Body of pancreas (tissue), 4 donors: ENCODE results near the gene PTH1R. TPM values are rescaled to one million over a fixed set of nuclear protein-coding genes. Genes with fewer than 3 reads are reported as not detected.
A peak's percentile ranks its signal among the peaks of the same experiment; 100 is the strongest.

Experiments
- ATAC-seq: fragments of 150-250 bp; one replicate; pipeline ENCODE4 v1.9.1; 2016
- DNase-seq, 4 donors: peaks; one replicate each; pipeline ENCODE4 v3.0.0-alpha.2; 2019
- H3K27ac ChIP-seq, 4 donors: fragments of 200-600 bp; sonication (generic); 1 replicate in 3 of 4; 2 replicates in 1 of 4; pipeline versions ENCODE4 v1.5.1 to v1.6.1; 2016 to 2019; ENCODE audit warnings: mild to moderate bottlenecking in 1 of 4, mixed read lengths in 1 of 4, moderate library complexity in 1 of 4
- H3K27me3 ChIP-seq, 2 donors: fragments of 200-600 bp; sonication (generic); one replicate each; pipeline ENCODE4 v1.6.0; 2016; ENCODE audit warnings: mild to moderate bottlenecking in 1 of 2
- H3K36me3 ChIP-seq, 2 donors: fragments of 200-600 bp; sonication (generic); replicated peaks in 1 of 2; 2 replicates each; pipeline ENCODE4 v1.5.1; 2016; ENCODE audit warnings: low read depth in 2 of 2; ENCODE audit not compliant: insufficient read depth in 1 of 2
- H3K4me1 ChIP-seq: fragments of 200-600 bp; sonication (generic); one replicate; pipeline ENCODE4 v1.6.0; 2016
- H3K4me3 ChIP-seq, 2 donors: fragments of 200-600 bp; sonication (generic); 1 replicate in 1 of 2; 2 replicates in 1 of 2; pipeline ENCODE4 v1.5.1; 2016 to 2019
- H3K9me3 ChIP-seq, 3 donors: fragments of 200-600 bp; sonication (generic); 1 replicate in 2 of 3; 2 replicates in 1 of 3; pipeline ENCODE4 v1.5.1; 2016
- CTCF ChIP-seq, 7 experiments: fragments of 450-650 bp in 4 of 7; fragments of 200-600 bp in 3 of 7; sonication (generic) in 3 of 7; IDR thresholded peaks; one replicate each; pipeline ENCODE4 v1.5.1; 2016 to 2019; ENCODE audit warnings: antibody characterized with exemption in 7 of 7
- POLR2A ChIP-seq, 3 donors: fragments of 450-650 bp; IDR thresholded peaks; one replicate each; pipeline ENCODE4 v1.6.1; 2016; ENCODE audit warnings: antibody characterized with exemption in 3 of 3, mild to moderate bottlenecking in 2 of 3
- WGBS, 2 donors: methylation state at CpG; one replicate each; pipeline ENCODE4 v1.1.5; 2017; 5-methylcytosine and 5-hydroxymethylcytosine counted together
- intact Hi-C: fragments of 100-400 bp; cut with DNase I; formaldehyde crosslinking; loops from one replicate; pipeline ENCODE4 v1.15.1; 2023
- total RNA-seq, 2 donors: library from RNA; depleted of rRNA; stranded (reverse); fragments of >200 nt; gene quantifications; one replicate each; pipeline ENCODE4 v1.1.0, GENCODE V29; 2016

Gene PTH1R
- total RNA-seq, 2 donors from 2014 or later: 1.8 to 8.2 TPM

- TF ChIP-seq CTCF (IDR thresholded peaks at IDR 0.05) (no peak), POLR2A (IDR thresholded peaks at IDR 0.05) (no peak)
- Histone ChIP-seq H3K27ac (peak overlapping the region in 1 of 4 donors; percentile 19), H3K9me3 (no peaks in the 10 kb centered on the region), H3K27me3 (no peaks in the 10 kb centered on the region), H3K4me3 (no peak overlapping the region), H3K4me1 (peaks cover 17% of the 10 kb centered on the region), H3K36me3 (no peaks in the 10 kb centered on the region)
- DNase-seq (no peak), ATAC-seq (no peak)
- intact Hi-C loops: no loop called here
- 61 to 84% methylated on average over 2 to 8 of the region's 8 CpGs for WGBS, 2 donors
Measured at GRCh38 chr3:46868287-46868686, 9.2 kb upstream of the PTH1R start.

GRCh38 chr3:46868948-46869347, 8.6 kb upstream of the PTH1R start:
- DNase-seq: no peak

GRCh38 chr3:46869440-46869839, 8.1 kb upstream of the PTH1R start:
- H3K4me3 ChIP-seq: no peak overlapping the region
- TF ChIP-seq POLR2A (IDR thresholded peaks at IDR 0.05) (no peak), CTCF (IDR thresholded peaks at IDR 0.05) (no peak)
- intact Hi-C loops: no loop called here
- no peaks in the 10 kb centered on the region for H3K9me3 ChIP-seq
- no peak overlapping the region for H3K27ac ChIP-seq
- H3K4me1 ChIP-seq: peaks cover 17% of the 10 kb centered on the region
- no peaks in the 10 kb centered on the region for H3K36me3 ChIP-seq
- WGBS, 2 donors: 76 to 78% methylated on average over 10 of the region's 10 CpGs
- no peak for ATAC-seq
- no peaks in the 10 kb centered on the region for H3K27me3 ChIP-seq
- no peak for DNase-seq

More at GRCh38 chr3:46868948-46869347, 8.6 kb upstream of the PTH1R start:
- TF ChIP-seq POLR2A (IDR thresholded peaks at IDR 0.05): no peak
- TF ChIP-seq CTCF (IDR thresholded peaks at IDR 0.05): no peak
- Histone ChIP-seq H3K4me3 (no peak overlapping the region), H3K4me1 (peaks cover 17% of the 10 kb centered on the region), H3K9me3 (no peaks in the 10 kb centered on the region), H3K36me3 (no peaks in the 10 kb centered on the region), H3K27me3 (no peaks in the 10 kb centered on the region), H3K27ac (no peak overlapping the region)
- intact Hi-C loops: no loop called here
- ATAC-seq: no peak
- 64 to 65% methylated on average over 7 of the region's 7 CpGs for WGBS, 2 donors

GRCh38 chr3:46870651-46871050, 6.9 kb upstream of the PTH1R start:
- TF ChIP-seq CTCF (IDR thresholded peaks at IDR 0.05) (no peak), POLR2A (IDR thresholded peaks at IDR 0.05) (no peak)
- Histone ChIP-seq H3K9me3 (no peaks in the 10 kb centered on the region), H3K4me3 (no peak overlapping the region), H3K36me3 (no peaks in the 10 kb centered on the region), H3K27me3 (no peaks in the 10 kb centered on the region), H3K27ac (no peak overlapping the region), H3K4me1 (peaks cover 17% of the 10 kb centered on the region)
- no peak for DNase-seq
- WGBS, 2 donors: 87 to 92% methylated on average over 4 to 5 of the region's 5 CpGs
- no peak for ATAC-seq
- intact Hi-C loops: no loop called here

GRCh38 chr3:46871222-46871621, 6.3 kb upstream of the PTH1R start:
- no peaks in the 10 kb centered on the region for H3K36me3 ChIP-seq
- DNase-seq: no peak
- TF ChIP-seq CTCF (IDR thresholded peaks at IDR 0.05): no peak
- no peak for TF ChIP-seq POLR2A (IDR thresholded peaks at IDR 0.05)
- H3K9me3 ChIP-seq: no peaks in the 10 kb centered on the region
- no peak overlapping the region for H3K27ac ChIP-seq
- no peaks in the 10 kb centered on the region for H3K27me3 ChIP-seq
- no peak overlapping the region for H3K4me3 ChIP-seq
- intact Hi-C loops: no loop called here
- peaks cover 17% of the 10 kb centered on the region for H3K4me1 ChIP-seq
- no peak for ATAC-seq
- 25 to 37% methylated on average over 10 of the region's 10 CpGs for WGBS, 2 donors
